CD4-positive, alpha-beta T cell (primary cell): ENCODE data around the gene CCDC200. TPM values are rescaled to one million over a fixed set of nuclear protein-coding genes. Genes with fewer than 3 reads are reported as not detected.
"Not testable (repeated sequence)": the region's sequence is repeated elsewhere in the genome, so short reads cannot be mapped to it uniquely, and the experiment has no call there.

Source experiments
- ATAC-seq: fragments of 200-7000 bp; cut with Tn5 transposase; one replicate; pipeline ENCODE4 v1.10.0; 2022; ENCODE audit warnings: mild to moderate bottlenecking; ENCODE audit not compliant: poor library complexity
- CTCF ChIA-PET: fragments of 350-600 bp; sonication (Branson Sonifier 250); formaldehyde crosslinking; loops from one replicate; lab custom pipeline; 2021; ENCODE audit warnings: antibody characterized with exemption, inconsistent platforms; lab: Charles Lee
- POLR2A ChIA-PET: fragments of 350-600 bp; sonication (Branson Sonifier 250); formaldehyde crosslinking; loops from one replicate; lab custom pipeline; 2021; ENCODE audit warnings: antibody characterized with exemption, inconsistent platforms; lab: Charles Lee
- DNase-seq, 14 experiments: peaks; one replicate each; pipeline ENCODE4 v3.0.0-alpha.2; 2013 to 2020; ENCODE audit warnings: mixed read lengths in 2 of 14
- H3K27ac ChIP-seq, 2 donors: one replicate each; pipeline versions ENCODE4 v1.5.1 to v1.7.0; 2013; ENCODE audit warnings: low read length in 2 of 2, low read depth in 1 of 2, mild to moderate bottlenecking in 1 of 2
- H3K27me3 ChIP-seq, 2 experiments: 1 replicate in 1 of 2; 2 replicates in 1 of 2; pipeline versions ENCODE4 v1.6.1 to v1.7.0; 2013; ENCODE audit warnings: low read length in 2 of 2, control low read depth in 1 of 2, mild to moderate bottlenecking in 1 of 2, moderate library complexity in 1 of 2; ENCODE audit not compliant: insufficient read depth in 2 of 2, control insufficient read depth in 1 of 2
- H3K36me3 ChIP-seq: one replicate; pipeline ENCODE4 v1.6.1; 2013; ENCODE audit warnings: low read length, control low read depth; ENCODE audit not compliant: insufficient read depth
- H3K4me1 ChIP-seq: one replicate; pipeline ENCODE4 v1.6.1; 2013; ENCODE audit warnings: low read length, control low read depth; ENCODE audit not compliant: insufficient read depth
- H3K4me3 ChIP-seq: one replicate; pipeline ENCODE4 v1.5.1; 2013; ENCODE audit warnings: mild to moderate bottlenecking, low read length, moderate library complexity
- H3K9me3 ChIP-seq, 2 experiments: 1 replicate in 1 of 2; 2 replicates in 1 of 2; pipeline versions ENCODE4 v1.6.1 to v1.7.0; 2013; ENCODE audit warnings: low read length in 2 of 2, mild to moderate bottlenecking in 2 of 2, control low read depth in 1 of 2, moderate library complexity in 1 of 2; ENCODE audit not compliant: control insufficient read depth in 1 of 2, insufficient read depth in 1 of 2
- H3K27ac Mint-ChIP-seq: one replicate; pipeline ENCODE4 v1.8.0; 2020; ENCODE audit warnings: mixed read lengths
- H3K27me3 Mint-ChIP-seq: one replicate; pipeline ENCODE4 v1.8.0; 2021; ENCODE audit warnings: mixed read lengths
- H3K36me3 Mint-ChIP-seq: one replicate; pipeline ENCODE4 v1.8.0; 2021; ENCODE audit warnings: low read depth, mixed read lengths
- H3K4me1 Mint-ChIP-seq: one replicate; pipeline ENCODE4 v1.8.0; 2021; ENCODE audit warnings: low read depth, mixed read lengths
- H3K4me3 Mint-ChIP-seq: one replicate; pipeline ENCODE4 v1.8.0; 2020; ENCODE audit warnings: mild to moderate bottlenecking, mixed read lengths
- H3K9me3 Mint-ChIP-seq: one replicate; pipeline ENCODE4 v1.8.0; 2020; ENCODE audit warnings: mixed read lengths
- CTCF ChIP-seq: fragments of 200-600 bp; IDR thresholded peaks from one replicate; pipeline ENCODE4 v1.8.0; 2022; ENCODE audit warnings: antibody characterized with exemption, mild to moderate bottlenecking
- intact Hi-C, 2 experiments: fragments of 100-400 bp; cut with DNase I in 1 of 2; cut with micrococcal nuclease in 1 of 2; formaldehyde crosslinking; loops; one replicate each; pipeline versions ENCODE4 v1.15.1 to v1.9.0; 2023 to 2025; cut with DNase I, micrococcal nuclease
- total RNA-seq, 174 experiments: library from RNA in 2 of 174; stranded (reverse) in 2 of 174; gene quantifications; one replicate each; pipeline ENCODE4 v1.2.3 and lab custom pipeline; 2021 to 2026

The CCDC200 gene
- total RNA-seq, 2 experiments from 2014 or later, result 0.47 to 1.0 TPM

GRCh38 chr17:43200127-43200526 lies 28.3 kb downstream of the CCDC200 start:
- no peak for TF ChIP-seq CTCF
- ChIA-PET CTCF (interaction anchor here (2.0 kb wide), 1 partner anchor 11 kb away, joined by 6 read pairs; the partner anchor contains the start of gene TMEM106A), POLR2A (interaction anchor here (1.2 to 1.6 kb wide), 4 partner anchors 11 to 236 kb away, joined by 3 to 7 read pairs (median 4); partner anchors contain the start of genes NBR1 and TMEM106A)
- no peak overlapping the region for H3K4me3 ChIP-seq
- intact Hi-C loops, result loop anchor here in 1 of 2 experiments (10.0 kb wide), 1 partner anchor 355 kb away; the partner anchor contains the start of gene AOC2
- no peak for DNase-seq
- H3K36me3 Mint-ChIP-seq, result peaks cover 84% of the 10 kb centered on the region
- no peak for ATAC-seq
- no peaks in the 10 kb centered on the region for H3K27me3 ChIP-seq
- H3K27me3 Mint-ChIP-seq, result no peaks in the 10 kb centered on the region
- no peaks in the 10 kb centered on the region for H3K4me1 ChIP-seq
- H3K27ac Mint-ChIP-seq, result no peak overlapping the region
- peaks cover 87% of the 10 kb centered on the region for H3K36me3 ChIP-seq
- H3K9me3 ChIP-seq, result no peaks in the 10 kb centered on the region
- H3K4me1 Mint-ChIP-seq, result no peaks in the 10 kb centered on the region
- H3K4me3 Mint-ChIP-seq, result no peak overlapping the region
- H3K9me3 Mint-ChIP-seq, result no peaks in the 10 kb centered on the region
- no peak overlapping the region for H3K27ac ChIP-seq

- TF ChIP-seq CTCF, result no peak
- POLR2A ChIA-PET, result interaction anchor here (1.2 to 1.6 kb wide), 3 partner anchors 28 to 236 kb away, joined by 3 to 7 read pairs (median 6); partner anchors contain the start of gene NBR1
- H3K4me1 ChIP-seq, result no peaks in the 10 kb centered on the region
- H3K27me3 Mint-ChIP-seq, result no peaks in the 10 kb centered on the region
- ATAC-seq, result no peak
- H3K9me3 Mint-ChIP-seq, result no peaks in the 10 kb centered on the region
- H3K36me3 ChIP-seq, result peaks cover 90% of the 10 kb centered on the region
- no peak overlapping the region for H3K27ac ChIP-seq
- intact Hi-C loops, result loop anchor here in 1 of 2 experiments (10.0 kb wide), 2 partner anchors 355 to 475 kb away; partner anchors contain the start of gene AOC2
- no peak overlapping the region for H3K4me3 ChIP-seq
- H3K4me1 Mint-ChIP-seq, result no peaks in the 10 kb centered on the region
- no peak overlapping the region for H3K27ac Mint-ChIP-seq
- no peak overlapping the region for H3K4me3 Mint-ChIP-seq
- CTCF ChIA-PET, result interaction anchor here (2.0 kb wide), 1 partner anchor 12 kb away, joined by 6 read pairs; the partner anchor contains the start of gene TMEM106A
- H3K27me3 ChIP-seq, result no peaks in the 10 kb centered on the region
- no peaks in the 10 kb centered on the region for H3K9me3 ChIP-seq
- no peak for DNase-seq
- peaks cover 84% of the 10 kb centered on the region for H3K36me3 Mint-ChIP-seq
These were observed 28.8 kb downstream of the CCDC200 start for GRCh38 chr17:43199633-43200032.

GRCh38 chr17:43193251-43193650 lies 35.2 kb downstream of the CCDC200 start:
- Histone ChIP-seq H3K4me1 (no peaks in the 10 kb centered on the region), H3K27ac (no peak overlapping the region), H3K4me3 (no peak overlapping the region), H3K27me3 (no peaks in the 10 kb centered on the region), H3K36me3 (peaks cover 88% of the 10 kb centered on the region), H3K9me3 (no peaks in the 10 kb centered on the region)
- Mint-ChIP-seq H3K27me3 (no peaks in the 10 kb centered on the region), H3K4me3 (no peak overlapping the region), H3K27ac (no peak overlapping the region), H3K9me3 (no peaks in the 10 kb centered on the region), H3K4me1 (no peaks in the 10 kb centered on the region), H3K36me3 (peaks cover 97% of the 10 kb centered on the region)
- TF ChIP-seq CTCF, result no peak
- no peak for DNase-seq
- no peak for ATAC-seq
- POLR2A ChIA-PET, result interaction anchor here (1.0 kb wide), 1 partner anchor 18 kb away, joined by 3 read pairs; the partner anchor contains the start of gene TMEM106A
- CTCF ChIA-PET, result no interaction called here
- intact Hi-C loops, result loop anchor here in 1 of 2 experiments (10.0 kb wide), 1 partner anchor 468 kb away; no protein-coding TSS in a partner anchor

- H3K27ac Mint-ChIP-seq, H3K4me1 Mint-ChIP-seq, H3K4me3 ChIP-seq, CTCF ChIA-PET, H3K27me3 ChIP-seq, POLR2A ChIA-PET, H3K27me3 Mint-ChIP-seq, H3K4me3 Mint-ChIP-seq, H3K27ac ChIP-seq, H3K9me3 ChIP-seq, H3K4me1 ChIP-seq, ATAC-seq, intact Hi-C loops, H3K9me3 Mint-ChIP-seq, DNase-seq: not testable (repeated sequence)
- peaks cover 74% of the 10 kb centered on the region for H3K36me3 Mint-ChIP-seq
- peaks cover 57% of the 10 kb centered on the region for H3K36me3 ChIP-seq
These were observed 41.8 kb downstream of the CCDC200 start for GRCh38 chr17:43186656-43187055.
